ENCODE measurements around the gene ADAMTS17.
"Not testable (repeated sequence)": the region's sequence is repeated elsewhere in the genome, so short reads cannot be mapped to it uniquely, and the experiment has no call there.

Gene ADAMTS17

GRCh38 chr15:99929266-99929665, 412.5 kb downstream of the ADAMTS17 start:
- no peak for DNase-seq

- peak; percentile 94 for DNase-seq
Measured at GRCh38 chr15:99928429-99928981, 413.3 kb downstream of the ADAMTS17 start.

GRCh38 chr15:99926532-99926931, 415.2 kb downstream of the ADAMTS17 start:
- DNase-seq = not testable (repeated sequence)

- DNase-seq = peak; percentile 87
Measured at GRCh38 chr15:99925661-99926461, 415.9 kb downstream of the ADAMTS17 start.

- no peak for DNase-seq
Measured at GRCh38 chr15:99923711-99924110, 418.1 kb downstream of the ADAMTS17 start.
